WTC11 (cell line): Measurements from ENCODE around the gene ADGRV1. TPM values are rescaled to one million over a fixed set of nuclear protein-coding genes. Genes with fewer than 3 reads are reported as not detected.

ENCODE experiments used
- ATAC-seq: fragments of 200-7000 bp; cut with Tn5 transposase; 2 replicates; pipeline ENCODE4 v1.10.0; 2021; ENCODE audit warnings: mild to moderate bottlenecking, moderate library complexity
- CTCF ChIA-PET: fragments of 300-600 bp; sonication (Branson Sonifier 250); formaldehyde crosslinking; loops from one replicate; lab custom pipeline; 2021; ENCODE audit warnings: antibody characterized with exemption; lab: Charles Lee
- POLR2A ChIA-PET: fragments of 350-600 bp; sonication (Branson Sonifier 250); formaldehyde crosslinking; loops from one replicate; lab custom pipeline; 2021; ENCODE audit warnings: antibody characterized with exemption; lab: Charles Lee
- DNase-seq: peaks from one replicate; pipeline ENCODE4 v3.0.0; 2021; ENCODE audit warnings: low spot score
- H3K27ac Mint-ChIP-seq: 2 replicates; pipeline ENCODE4 v1.8.0; 2021; ENCODE audit warnings: mixed read lengths
- H3K27me3 Mint-ChIP-seq: 2 replicates; pipeline ENCODE4 v1.8.0; 2021; ENCODE audit warnings: low read depth, mild to moderate bottlenecking, moderate library complexity, mixed read lengths
- H3K36me3 Mint-ChIP-seq: 2 replicates; pipeline ENCODE4 v1.8.0; 2021; ENCODE audit warnings: mixed read lengths
- H3K4me1 Mint-ChIP-seq: 2 replicates; pipeline ENCODE4 v1.8.0; 2022; ENCODE audit warnings: mixed read lengths
- H3K4me3 Mint-ChIP-seq: 2 replicates; pipeline ENCODE4 v1.8.0; 2021; ENCODE audit warnings: mild to moderate bottlenecking, moderate library complexity, mixed read lengths
- H3K9me3 Mint-ChIP-seq: 2 replicates; pipeline ENCODE4 v1.8.0; 2021; ENCODE audit warnings: mixed read lengths
- ARID4B ChIP-seq: sonication (generic); formaldehyde crosslinking; IDR thresholded peaks from 2 replicates; pipeline ENCODE4 v1.8.0; 2023; ENCODE audit warnings: missing genetic modification reagents, mild to moderate bottlenecking, borderline replicate concordance
- CREB1 ChIP-seq: sonication (generic); formaldehyde crosslinking; IDR thresholded peaks from 2 replicates; pipeline ENCODE4 v1.8.0; 2023; ENCODE audit warnings: mild to moderate bottlenecking, missing genetic modification reagents
- CTCF ChIP-seq: fragments of 200-600 bp; IDR thresholded peaks from 2 replicates; pipeline ENCODE4 v1.8.0; 2022; ENCODE audit warnings: antibody characterized with exemption
- E2F4 ChIP-seq: sonication (generic); formaldehyde crosslinking; IDR thresholded peaks from 2 replicates; pipeline ENCODE4 v1.8.1; 2022; ENCODE audit warnings: low read depth, mild to moderate bottlenecking, moderate library complexity, missing genetic modification reagents, borderline replicate concordance
- ETV6 ChIP-seq: sonication (generic); formaldehyde crosslinking; IDR thresholded peaks from 2 replicates; pipeline ENCODE4 v1.8.1; 2022; ENCODE audit warnings: mild to moderate bottlenecking, missing genetic modification reagents
- GABPB1 ChIP-seq: sonication (generic); formaldehyde crosslinking; IDR thresholded peaks from 2 replicates; pipeline ENCODE4 v1.8.1; 2023; ENCODE audit warnings: mild to moderate bottlenecking, missing genetic modification reagents
- GRHL2 ChIP-seq: fragments of 250-450 bp; sonication (Bioruptor Pico); IDR thresholded peaks from 2 replicates; pipeline ENCODE4 v1.8.0; 2022; ENCODE audit warnings: mild to moderate bottlenecking, moderate library complexity; ENCODE audit not compliant: insufficient replicate concordance, severe bottlenecking
- NFYB ChIP-seq: sonication (generic); formaldehyde crosslinking; conservative IDR thresholded peaks from 2 replicates; pipeline ENCODE4 v1.8.0; 2022; ENCODE audit warnings: low read depth, missing genetic modification reagents
- SMAD3 ChIP-seq: sonication (generic); formaldehyde crosslinking; IDR thresholded peaks from 2 replicates; pipeline ENCODE4 v1.8.0; 2022; ENCODE audit warnings: missing genetic modification reagents, mild to moderate bottlenecking, borderline replicate concordance
- SOX15 ChIP-seq: fragments of 250-450 bp; sonication (Bioruptor Pico); IDR thresholded peaks from 2 replicates; pipeline ENCODE4 v1.9.0; 2021; ENCODE audit warnings: mild to moderate bottlenecking
- TEAD4 ChIP-seq: sonication (generic); formaldehyde crosslinking; IDR thresholded peaks from 2 replicates; pipeline ENCODE4 v1.8.0; 2022; ENCODE audit warnings: mild to moderate bottlenecking, missing genetic modification reagents
- ZNF232 ChIP-seq: sonication (generic); formaldehyde crosslinking; IDR thresholded peaks from 2 replicates; pipeline ENCODE4 v1.8.0; 2022; ENCODE audit warnings: mild to moderate bottlenecking, missing genetic modification reagents
- total RNA-seq: library from RNA; stranded (reverse); gene quantifications from 3 replicates; pipeline ENCODE4 v1.2.3, GENCODE V29; 2021
- TF ChIP-seq, protein P1 (sequence below): sonication (generic); formaldehyde crosslinking; IDR thresholded peaks from 2 replicates; pipeline ENCODE4 v1.8.1; 2022; ENCODE audit warnings: missing genetic modification reagents, borderline replicate concordance
- TF ChIP-seq, protein P2 (sequence below): fragments of 250-450 bp; sonication (Bioruptor Pico); IDR thresholded peaks from 2 replicates; pipeline ENCODE4 v2.1.2; 2022; ENCODE audit warnings: mild to moderate bottlenecking, moderate library complexity
- TF ChIP-seq, protein P3 (sequence below): fragments of 250-450 bp; sonication (Bioruptor Pico); IDR thresholded peaks from 2 replicates; pipeline ENCODE4 v1.9.0; 2021; ENCODE audit warnings: moderate library complexity, mild to moderate bottlenecking, inconsistent platforms, borderline replicate concordance
- TF ChIP-seq, protein P4 (sequence below): sonication (generic); formaldehyde crosslinking; IDR thresholded peaks from 2 replicates; pipeline ENCODE4 v1.8.1; 2023; ENCODE audit warnings: mild to moderate bottlenecking, missing genetic modification reagents

ADGRV1 gene
- total RNA-seq, 1 experiment from 2014 or later: 74.5 TPM

GRCh38 chr5:90878081-90878480, 319.5 kb downstream of the ADGRV1 start:
- ATAC-seq (no peak), DNase-seq (no peak)
- ChIA-PET CTCF (interaction anchor here (1.0 kb wide), 1 partner anchor 12 kb away, joined by 3 read pairs; no protein-coding TSS in a partner anchor), POLR2A (no interaction called here)
- Mint-ChIP-seq H3K9me3 (no peaks in the 10 kb centered on the region), H3K4me1 (peaks cover 55% of the 10 kb centered on the region), H3K27ac (no peak overlapping the region), H3K36me3 (peaks cover 4% of the 10 kb centered on the region), H3K4me3 (no peak overlapping the region), H3K27me3 (no peaks in the 10 kb centered on the region)
- TF ChIP-seq, protein P1, sequence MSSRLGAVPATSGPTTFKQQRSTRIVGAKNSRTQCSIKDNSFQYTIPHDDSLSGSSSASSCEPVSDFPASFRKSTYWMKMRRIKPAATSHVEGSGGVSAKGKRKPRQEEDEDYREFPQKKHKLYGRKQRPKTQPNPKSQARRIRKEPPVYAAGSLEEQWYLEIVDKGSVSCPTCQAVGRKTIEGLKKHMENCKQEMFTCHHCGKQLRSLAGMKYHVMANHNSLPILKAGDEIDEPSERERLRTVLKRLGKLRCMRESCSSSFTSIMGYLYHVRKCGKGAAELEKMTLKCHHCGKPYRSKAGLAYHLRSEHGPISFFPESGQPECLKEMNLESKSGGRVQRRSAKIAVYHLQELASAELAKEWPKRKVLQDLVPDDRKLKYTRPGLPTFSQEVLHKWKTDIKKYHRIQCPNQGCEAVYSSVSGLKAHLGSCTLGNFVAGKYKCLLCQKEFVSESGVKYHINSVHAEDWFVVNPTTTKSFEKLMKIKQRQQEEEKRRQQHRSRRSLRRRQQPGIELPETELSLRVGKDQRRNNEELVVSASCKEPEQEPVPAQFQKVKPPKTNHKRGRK: no peak
- TF ChIP-seq SMAD3 (CRISPR knock-in tag): no peak

DNA sequence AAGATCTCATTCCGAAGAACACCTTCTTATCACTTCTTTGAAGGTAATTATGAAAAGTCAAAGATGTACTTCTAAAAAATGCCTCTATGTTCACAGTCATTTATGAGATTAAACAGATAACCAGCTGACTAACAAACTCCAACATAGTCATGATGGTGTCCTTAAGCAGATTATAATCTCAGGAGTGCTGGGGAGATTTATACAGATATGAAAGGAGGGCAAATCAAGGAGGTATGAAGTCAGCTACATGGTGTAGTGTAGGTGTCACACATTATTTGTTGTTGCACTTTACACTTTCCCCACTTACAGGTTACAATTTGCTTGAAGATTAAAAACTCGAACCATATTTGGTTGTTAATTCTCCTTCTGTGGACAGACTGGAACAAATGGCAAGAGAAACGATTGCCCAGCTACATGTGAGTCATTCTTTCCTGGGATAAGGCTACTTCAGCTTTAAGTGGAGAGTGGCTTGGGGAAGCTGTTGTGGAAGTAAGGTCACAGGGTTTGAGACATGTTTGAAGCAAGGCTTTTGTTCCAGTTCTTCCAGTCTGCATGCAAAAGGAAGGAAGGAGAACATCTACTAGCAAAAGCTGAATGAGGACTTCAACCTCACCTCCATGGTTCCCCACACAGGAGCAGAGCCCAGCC, 320.1 kb downstream of the ADGRV1 start:
- DNase-seq (no peak), ATAC-seq (no peak; the same call in 1 of the 2 replicates)
- Mint-ChIP-seq H3K4me1 (peaks cover 61% of the 10 kb centered on the region), H3K27ac (peak overlapping the region; percentile 22), H3K27me3 (no peaks in the 10 kb centered on the region), H3K9me3 (no peaks in the 10 kb centered on the region), H3K4me3 (no peak overlapping the region), H3K36me3 (peaks cover 4% of the 10 kb centered on the region)
- ChIA-PET CTCF (interaction anchor here (1.0 kb wide), 1 partner anchor 13 kb away, joined by 3 read pairs; no protein-coding TSS in a partner anchor), POLR2A (no interaction called here)
- no peak for TF ChIP-seq ETV6
- no peak for TF ChIP-seq ZNF232 (CRISPR knock-in tag)
- no peak for TF ChIP-seq SOX15 (CRISPR knock-in tag)
- no peak for TF ChIP-seq ARID4B (CRISPR knock-in tag)
- no peak for TF ChIP-seq CTCF
- no peak for TF ChIP-seq TEAD4 (CRISPR knock-in tag)
- TF ChIP-seq GABPB1 (CRISPR knock-in tag): no peak
- TF ChIP-seq E2F4 (CRISPR knock-in tag): no peak
- no peak for TF ChIP-seq CREB1 (CRISPR knock-in tag)
- TF ChIP-seq NFYB: no peak
- TF ChIP-seq, protein P2, sequence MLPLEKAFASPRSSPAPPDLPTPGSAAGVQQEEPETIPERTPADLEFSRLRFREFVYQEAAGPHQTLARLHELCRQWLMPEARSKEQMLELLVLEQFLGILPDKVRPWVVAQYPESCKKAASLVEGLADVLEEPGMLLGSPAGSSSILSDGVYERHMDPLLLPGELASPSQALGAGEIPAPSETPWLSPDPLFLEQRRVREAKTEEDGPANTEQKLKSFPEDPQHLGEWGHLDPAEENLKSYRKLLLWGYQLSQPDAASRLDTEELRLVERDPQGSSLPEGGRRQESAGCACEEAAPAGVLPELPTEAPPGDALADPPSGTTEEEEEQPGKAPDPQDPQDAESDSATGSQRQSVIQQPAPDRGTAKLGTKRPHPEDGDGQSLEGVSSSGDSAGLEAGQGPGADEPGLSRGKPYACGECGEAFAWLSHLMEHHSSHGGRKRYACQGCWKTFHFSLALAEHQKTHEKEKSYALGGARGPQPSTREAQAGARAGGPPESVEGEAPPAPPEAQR (CRISPR knock-in tag): no peak
- TF ChIP-seq, protein P3, sequence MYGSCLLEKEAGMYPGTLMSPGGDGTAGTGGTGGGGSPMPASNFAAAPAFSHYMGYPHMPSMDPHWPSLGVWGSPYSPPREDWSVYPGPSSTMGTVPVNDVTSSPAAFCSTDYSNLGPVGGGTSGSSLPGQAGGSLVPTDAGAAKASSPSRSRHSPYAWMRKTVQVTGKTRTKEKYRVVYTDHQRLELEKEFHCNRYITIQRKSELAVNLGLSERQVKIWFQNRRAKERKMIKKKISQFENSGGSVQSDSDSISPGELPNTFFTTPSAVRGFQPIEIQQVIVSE (CRISPR knock-in tag): no peak
- no peak for TF ChIP-seq GRHL2 (CRISPR knock-in tag)
- TF ChIP-seq, protein P4, sequence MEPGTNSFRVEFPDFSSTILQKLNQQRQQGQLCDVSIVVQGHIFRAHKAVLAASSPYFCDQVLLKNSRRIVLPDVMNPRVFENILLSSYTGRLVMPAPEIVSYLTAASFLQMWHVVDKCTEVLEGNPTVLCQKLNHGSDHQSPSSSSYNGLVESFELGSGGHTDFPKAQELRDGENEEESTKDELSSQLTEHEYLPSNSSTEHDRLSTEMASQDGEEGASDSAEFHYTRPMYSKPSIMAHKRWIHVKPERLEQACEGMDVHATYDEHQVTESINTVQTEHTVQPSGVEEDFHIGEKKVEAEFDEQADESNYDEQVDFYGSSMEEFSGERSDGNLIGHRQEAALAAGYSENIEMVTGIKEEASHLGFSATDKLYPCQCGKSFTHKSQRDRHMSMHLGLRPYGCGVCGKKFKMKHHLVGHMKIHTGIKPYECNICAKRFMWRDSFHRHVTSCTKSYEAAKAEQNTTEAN (CRISPR knock-in tag): no peak
